CD4-positive, alpha-beta memory T cell (primary cell): Measurements from ENCODE around the gene BTLA. TPM values are rescaled to one million over a fixed set of nuclear protein-coding genes. Genes with fewer than 3 reads are reported as not detected.
A peak's percentile ranks its signal among the peaks of the same experiment; 100 is the strongest.
"Not testable (repeated sequence)": the region's sequence is repeated elsewhere in the genome, so short reads cannot be mapped to it uniquely, and the experiment has no call there.

Source experiments
- CTCF ChIA-PET: fragments of 350-600 bp; sonication (Branson Sonifier 250); formaldehyde crosslinking; loops from one replicate; lab custom pipeline; 2021; ENCODE audit warnings: inconsistent platforms; ENCODE audit not compliant: partially characterized antibody; lab: Charles Lee
- POLR2A ChIA-PET: fragments of 350-600 bp; sonication (Branson Sonifier 250); formaldehyde crosslinking; loops from one replicate; lab custom pipeline; 2021; ENCODE audit not compliant: partially characterized antibody; lab: Charles Lee
- DNase-seq, 5 donors: peaks; one replicate each; pipeline versions ENCODE4 v3.0.0 to v3.0.0-alpha.2; 2020 to 2022; ENCODE audit warnings: mixed read lengths in 1 of 5
- H3K27ac ChIP-seq: one replicate; pipeline ENCODE4 v1.7.0; 2013; ENCODE audit warnings: low read depth, low read length
- H3K27me3 ChIP-seq: 2 replicates; pipeline ENCODE4 v1.7.0; 2013; ENCODE audit warnings: mild to moderate bottlenecking, low read length, moderate library complexity; ENCODE audit not compliant: insufficient read depth
- H3K36me3 ChIP-seq: 2 replicates; pipeline ENCODE4 v1.7.0; 2013; ENCODE audit warnings: mild to moderate bottlenecking, low read length, moderate library complexity; ENCODE audit not compliant: insufficient read depth
- H3K4me1 ChIP-seq: 2 replicates; pipeline ENCODE4 v1.7.0; 2013; ENCODE audit warnings: mild to moderate bottlenecking, low read length, moderate library complexity; ENCODE audit not compliant: insufficient read depth
- H3K4me3 ChIP-seq, 2 donors: one replicate each; pipeline ENCODE4 v1.7.0; 2013; ENCODE audit warnings: low read length in 2 of 2, mild to moderate bottlenecking in 1 of 2
- H3K9me3 ChIP-seq, 2 donors: one replicate each; pipeline ENCODE4 v1.7.0; 2013; ENCODE audit warnings: low read length in 2 of 2, control low read depth in 1 of 2; ENCODE audit not compliant: control insufficient read depth in 1 of 2
- H3K27ac Mint-ChIP-seq, 7 donors: one replicate each; pipeline ENCODE4 v1.8.0; 2020 to 2021; ENCODE audit warnings: mixed read lengths in 7 of 7, mild to moderate bottlenecking in 6 of 7, inconsistent platforms in 3 of 7, moderate library complexity in 3 of 7
- H3K27me3 Mint-ChIP-seq, 2 donors: one replicate each; pipeline ENCODE4 v1.8.0; 2020 to 2021; ENCODE audit warnings: mixed read lengths in 2 of 2
- H3K36me3 Mint-ChIP-seq, 2 donors: one replicate each; pipeline ENCODE4 v1.8.0; 2020 to 2021; ENCODE audit warnings: mixed read lengths in 2 of 2, inconsistent platforms in 1 of 2, mild to moderate bottlenecking in 1 of 2
- H3K4me1 Mint-ChIP-seq, 4 donors: one replicate each; pipeline ENCODE4 v1.8.0; 2020 to 2021; ENCODE audit warnings: mixed read lengths in 4 of 4, mild to moderate bottlenecking in 1 of 4
- H3K4me3 Mint-ChIP-seq, 8 donors: one replicate each; pipeline ENCODE4 v1.8.0; 2020 to 2021; ENCODE audit warnings: mixed read lengths in 8 of 8, mild to moderate bottlenecking in 7 of 8, moderate library complexity in 6 of 8, inconsistent platforms in 3 of 8
- H3K9me3 Mint-ChIP-seq, 8 donors: one replicate each; pipeline ENCODE4 v1.8.0; 2020 to 2021; ENCODE audit warnings: mixed read lengths in 8 of 8, mild to moderate bottlenecking in 5 of 8, inconsistent platforms in 3 of 8, moderate library complexity in 1 of 8
- intact Hi-C: fragments of 100-400 bp; cut with micrococcal nuclease; formaldehyde crosslinking; loops from one replicate; pipeline ENCODE4 v1.15.1; 2023
- polyA plus RNA-seq, 2 donors: library from polyadenylated mRNA; unstranded; fragments of 300-500 nt; fragmentation: Illumina TruSeq; gene quantifications; one replicate each; pipeline ENCODE4 v1.2.3, GENCODE V29; 2021
- total RNA-seq, 2 experiments: library from RNA; stranded (reverse); gene quantifications; one replicate each; pipeline ENCODE4 v1.2.3, GENCODE V29; 2021

BTLA gene, protein sequence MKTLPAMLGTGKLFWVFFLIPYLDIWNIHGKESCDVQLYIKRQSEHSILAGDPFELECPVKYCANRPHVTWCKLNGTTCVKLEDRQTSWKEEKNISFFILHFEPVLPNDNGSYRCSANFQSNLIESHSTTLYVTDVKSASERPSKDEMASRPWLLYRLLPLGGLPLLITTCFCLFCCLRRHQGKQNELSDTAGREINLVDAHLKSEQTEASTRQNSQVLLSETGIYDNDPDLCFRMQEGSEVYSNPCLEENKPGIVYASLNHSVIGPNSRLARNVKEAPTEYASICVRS
- total RNA-seq (10 to 100 TPM; 22.9 to 24.9 TPM), polyA plus RNA-seq (10 to 100 TPM; 17.5 to 18.6 TPM)

DNA sequence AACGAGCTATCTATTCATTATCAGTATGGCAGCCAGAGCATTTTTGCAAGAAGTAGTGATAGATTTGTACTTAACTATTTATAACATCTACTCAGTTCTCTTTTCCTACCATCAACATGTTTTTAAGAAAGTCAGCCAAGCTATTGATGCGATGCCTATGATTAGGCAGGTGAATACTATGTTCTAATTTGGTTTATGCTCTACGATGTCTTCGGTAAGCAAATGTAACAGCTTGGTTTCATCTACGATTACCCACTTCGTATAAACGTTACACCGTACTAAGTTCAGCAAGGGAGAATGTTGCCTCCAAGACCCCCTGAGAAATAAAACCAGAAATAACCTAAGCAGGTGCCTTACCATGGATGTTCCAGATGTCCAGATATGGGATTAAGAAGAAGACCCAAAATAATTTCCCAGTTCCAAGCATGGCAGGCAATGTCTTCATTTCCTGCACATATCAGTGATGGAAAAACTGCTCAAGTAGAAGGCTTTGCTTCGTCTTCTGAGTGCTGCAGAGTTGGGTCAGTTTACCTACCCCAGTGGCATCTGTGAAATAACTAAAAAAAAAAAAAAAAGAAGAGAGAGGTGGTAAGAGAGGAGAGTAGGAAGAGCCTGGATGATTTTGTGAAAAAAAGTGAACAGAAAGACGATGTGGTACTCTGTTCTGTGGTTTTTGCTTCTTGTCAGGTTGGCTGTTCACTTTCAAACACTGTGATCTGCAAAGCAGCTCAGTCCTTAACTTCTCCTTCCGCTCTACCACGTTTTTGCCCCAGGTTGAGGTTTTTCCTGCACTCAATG is at the start of gene BTLA:
TSS of gene BTLA (minus strand) at position 559 of the 798 bp plus-strand sequence. CDS start at position 445, 114 bp downstream.
- Mint-ChIP-seq H3K4me1 (peaks cover 31 to 63% (median 38%) of the 10 kb centered on the region in 4 donors), H3K27ac (peak within 1 kb of the TSS; percentile 91 to 97 (median 95)), H3K4me3 (peak within 1 kb of the TSS; percentile 94 to 100 (median 97)), H3K36me3 (peaks cover 6 to 27% of the 10 kb centered on the region in 2 donors), H3K9me3 (no peaks in the 10 kb centered on the region), H3K27me3 (no peaks in the 10 kb centered on the region)
- peak; percentile 39 to 48 (median 42) for DNase-seq
- no peaks in the 10 kb centered on the region for H3K36me3 ChIP-seq
- H3K4me1 ChIP-seq = peaks cover 44% of the 10 kb centered on the region
- ChIA-PET POLR2A (interaction anchor here (0.7 to 4.0 kb wide), 20 partner anchors 8 to 639 kb away, joined by 3 to 32 read pairs (median 4); partner anchors contain the start of genes ATG3, CD200, GCSAM and SLC35A5), CTCF (interaction anchor here (1.1 to 2.8 kb wide), 8 partner anchors 10 to 388 kb away, joined by 3 to 12 read pairs (median 6); partner anchors contain the start of gene CD200)
- peak within 1 kb of the TSS; percentile 57 for H3K27ac ChIP-seq
- intact Hi-C loops = loop anchor here (1.0 to 2.0 kb wide), 4 partner anchors 20 to 62 kb away; partner anchors contain the start of gene ATG3
- no peaks in the 10 kb centered on the region for H3K27me3 ChIP-seq
- peak within 1 kb of the TSS; percentile 65 to 66 for H3K4me3 ChIP-seq
- no peaks in the 10 kb centered on the region for H3K9me3 ChIP-seq

DNA sequence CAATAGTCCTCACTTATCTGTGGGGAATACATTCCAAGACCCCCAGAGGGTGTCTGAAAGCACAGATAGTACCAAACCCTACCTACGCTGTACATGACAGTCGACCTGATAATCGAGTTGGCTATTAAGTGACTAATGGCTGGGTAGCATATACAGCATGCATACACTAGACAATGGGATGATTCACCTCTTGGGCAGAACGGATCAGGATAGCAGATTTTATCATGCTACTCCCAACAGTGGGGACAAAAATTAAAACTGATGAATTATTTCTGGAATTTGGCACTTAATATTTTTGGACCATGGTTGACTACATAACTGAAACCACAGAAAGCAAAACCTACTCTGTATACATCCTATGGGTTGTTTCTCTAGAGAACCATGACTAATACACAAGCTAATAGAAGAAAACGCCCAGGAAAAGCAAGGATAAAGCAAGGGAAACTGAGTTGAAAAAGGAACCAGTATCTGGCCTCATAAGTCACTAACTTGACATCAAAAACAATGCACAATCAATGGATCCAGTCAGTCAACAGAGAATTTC is 47.0 kb upstream of the BTLA start:
- peaks cover 22% of the 10 kb centered on the region for H3K36me3 ChIP-seq
- no peaks in the 10 kb centered on the region for H3K9me3 Mint-ChIP-seq

DNA sequence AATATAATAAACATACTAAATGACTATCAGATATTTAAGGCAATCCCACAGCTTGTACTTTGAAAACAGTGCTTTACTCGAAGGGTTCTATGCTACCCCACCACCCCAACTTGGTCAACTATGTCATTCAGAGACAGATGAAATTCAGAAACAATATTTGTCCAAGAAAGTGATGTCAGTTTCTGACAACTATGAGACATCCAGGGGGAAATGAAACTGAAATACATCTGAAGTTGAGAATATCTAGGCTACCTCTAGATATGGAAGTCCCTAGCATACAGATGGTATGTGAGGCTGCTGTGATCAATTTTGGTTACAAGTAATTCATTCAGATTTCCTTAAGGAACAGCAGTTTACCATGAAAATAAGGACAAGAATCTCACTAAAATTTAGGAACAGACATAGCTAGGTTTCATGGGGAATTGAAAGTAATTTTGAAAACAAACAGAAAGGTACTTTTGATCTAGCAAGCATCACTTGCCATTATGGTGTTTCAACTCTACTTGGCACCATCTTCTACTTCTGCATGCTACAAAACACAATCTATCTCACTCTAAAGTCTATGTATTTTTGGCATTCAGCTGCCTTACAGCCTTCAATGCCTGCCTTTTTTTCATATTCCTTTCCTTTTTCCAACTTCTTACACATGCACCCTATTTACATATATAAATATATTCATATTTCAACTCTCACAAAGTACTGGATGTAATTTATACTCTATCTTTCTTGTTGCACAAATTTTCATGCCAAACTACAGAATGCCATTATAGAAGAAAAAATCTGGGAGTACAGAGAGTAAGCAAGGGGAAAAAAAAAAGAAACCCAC is 40.8 kb upstream of the BTLA start:
- H3K36me3 ChIP-seq = peaks cover 5% of the 10 kb centered on the region
- no peak overlapping the region for H3K27ac ChIP-seq
- no peaks in the 10 kb centered on the region for H3K27me3 ChIP-seq
- H3K36me3 Mint-ChIP-seq = peaks cover 45 to 71% of the 10 kb centered on the region in 2 donors
- peaks cover 6 to 18% (median 13%) of the 10 kb centered on the region in 4 donors for H3K4me1 Mint-ChIP-seq
- H3K4me3 Mint-ChIP-seq = no peak overlapping the region
- H3K27me3 Mint-ChIP-seq = no peaks in the 10 kb centered on the region
- peak overlapping the region in 2 of 7 donors; percentile 48 to 81 for H3K27ac Mint-ChIP-seq
- DNase-seq = no peak
- H3K9me3 ChIP-seq = no peaks in the 10 kb centered on the region
- ChIA-PET CTCF (interaction anchor here (1.6 kb wide), 1 partner anchor 42 kb away, joined by 3 read pairs; no protein-coding TSS in a partner anchor), POLR2A (no interaction called here)
- intact Hi-C loops = no loop called here
- peaks cover 7% of the 10 kb centered on the region for H3K4me1 ChIP-seq
- no peaks in the 10 kb centered on the region for H3K9me3 Mint-ChIP-seq
- no peak overlapping the region for H3K4me3 ChIP-seq

More for the DNA sequence above, 47.0 kb upstream of the BTLA start:
- Mint-ChIP-seq H3K27ac (no peak overlapping the region), H3K4me3 (no peak overlapping the region), H3K27me3 (no peaks in the 10 kb centered on the region), H3K4me1 (peaks cover 12 to 16% (median 15%) of the 10 kb centered on the region in 4 donors), H3K36me3 (peaks cover 33 to 61% of the 10 kb centered on the region in 2 donors)
- Histone ChIP-seq H3K4me1 (peaks cover 7% of the 10 kb centered on the region), H3K27ac (no peak overlapping the region), H3K4me3 (no peak overlapping the region), H3K9me3 (no peaks in the 10 kb centered on the region), H3K27me3 (no peaks in the 10 kb centered on the region)
- ChIA-PET CTCF (no interaction called here), POLR2A (interaction anchor here (2.0 kb wide), 1 partner anchor 15 kb away, joined by 7 read pairs; the partner anchor contains the start of genes ATG3 and SLC35A5)
- intact Hi-C loops = no loop called here
- no peak for DNase-seq

DNA sequence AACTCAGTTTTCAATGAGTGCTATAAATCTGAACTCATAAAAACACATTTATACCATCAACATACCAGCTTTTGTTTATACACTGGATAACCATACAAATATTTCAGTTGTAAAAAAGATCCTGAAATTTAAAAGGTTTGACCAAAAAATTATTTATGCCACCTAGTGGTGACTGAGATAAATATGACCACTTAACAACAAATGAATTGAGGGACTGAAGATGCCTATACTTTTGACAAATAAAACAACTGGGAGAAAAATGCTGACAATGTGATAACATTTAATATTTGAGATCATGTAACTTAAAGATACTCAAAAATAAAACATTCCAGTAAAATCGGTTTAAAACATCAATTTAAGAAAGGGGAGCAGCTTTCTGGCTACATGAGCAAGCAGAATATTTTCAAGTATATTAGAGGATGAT is 32.1 kb upstream of the BTLA start:
- Mint-ChIP-seq H3K4me1 (peaks cover 0 to 4% (median 2%) of the 10 kb centered on the region in 4 donors), H3K4me3 (no peak overlapping the region), H3K27me3 (no peaks in the 10 kb centered on the region), H3K36me3 (peaks cover 36 to 70% of the 10 kb centered on the region in 2 donors), H3K27ac (peak overlapping the region in 2 of 7 donors; percentile 5 to 12), H3K9me3 (no peaks in the 10 kb centered on the region)
- intact Hi-C loops = loop anchor here (1.0 kb wide), 4 partner anchors 204 to 420 kb away; no protein-coding TSS in a partner anchor
- POLR2A ChIA-PET = no interaction called here
- Histone ChIP-seq H3K27me3 (no peaks in the 10 kb centered on the region), H3K4me1 (no peaks in the 10 kb centered on the region), H3K9me3 (no peaks in the 10 kb centered on the region), H3K27ac (no peak overlapping the region), H3K36me3 (peaks cover 53% of the 10 kb centered on the region), H3K4me3 (no peak overlapping the region)
- DNase-seq = peak in 4 of 5 donors; percentile 22 to 37 (median 30)
- CTCF ChIA-PET = interaction anchor here (0.6 to 1.5 kb wide), 9 partner anchors 12 to 420 kb away, joined by 3 to 12 read pairs (median 4); partner anchors contain the start of genes ATG3, CD200, SLC35A5 and SLC9C1

DNA sequence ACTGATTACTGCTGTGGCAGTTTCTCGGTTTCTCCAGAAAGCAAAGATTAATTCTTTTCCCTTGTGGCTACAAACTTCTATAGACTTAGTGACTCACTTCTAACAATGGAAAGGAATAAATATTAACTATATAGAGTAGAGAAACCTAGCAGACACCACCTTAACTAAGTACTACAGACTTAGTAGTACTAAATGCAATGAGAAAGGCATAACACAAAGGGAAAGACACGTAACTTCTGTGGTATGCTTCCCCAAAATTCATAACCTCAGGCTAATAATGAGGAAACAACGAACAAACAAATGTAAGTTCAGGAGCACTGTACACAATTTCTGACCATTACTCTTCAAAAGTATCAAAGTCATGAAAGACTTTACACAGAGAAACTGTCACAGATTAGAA is 31.3 kb upstream of the BTLA start:
- H3K4me3 Mint-ChIP-seq = no peak overlapping the region
- peaks cover 30 to 67% of the 10 kb centered on the region in 2 donors for H3K36me3 Mint-ChIP-seq
- DNase-seq = no peak
- intact Hi-C loops = no loop called here
- no peak overlapping the region for H3K27ac Mint-ChIP-seq
- CTCF ChIA-PET = interaction anchor here (0.6 to 1.5 kb wide), 9 partner anchors 11 to 419 kb away, joined by 3 to 12 read pairs (median 4); partner anchors contain the start of genes ATG3, CD200, SLC35A5 and SLC9C1
- H3K36me3 ChIP-seq = peaks cover 53% of the 10 kb centered on the region
- H3K27ac ChIP-seq = no peak overlapping the region
- H3K4me1 Mint-ChIP-seq = peaks cover 0 to 4% (median 2%) of the 10 kb centered on the region in 4 donors
- H3K27me3 ChIP-seq = no peaks in the 10 kb centered on the region
- H3K4me1 ChIP-seq = no peaks in the 10 kb centered on the region
- no peaks in the 10 kb centered on the region for H3K9me3 ChIP-seq
- POLR2A ChIA-PET = no interaction called here
- H3K27me3 Mint-ChIP-seq = no peaks in the 10 kb centered on the region
- H3K4me3 ChIP-seq = no peak overlapping the region
- no peaks in the 10 kb centered on the region for H3K9me3 Mint-ChIP-seq

DNA sequence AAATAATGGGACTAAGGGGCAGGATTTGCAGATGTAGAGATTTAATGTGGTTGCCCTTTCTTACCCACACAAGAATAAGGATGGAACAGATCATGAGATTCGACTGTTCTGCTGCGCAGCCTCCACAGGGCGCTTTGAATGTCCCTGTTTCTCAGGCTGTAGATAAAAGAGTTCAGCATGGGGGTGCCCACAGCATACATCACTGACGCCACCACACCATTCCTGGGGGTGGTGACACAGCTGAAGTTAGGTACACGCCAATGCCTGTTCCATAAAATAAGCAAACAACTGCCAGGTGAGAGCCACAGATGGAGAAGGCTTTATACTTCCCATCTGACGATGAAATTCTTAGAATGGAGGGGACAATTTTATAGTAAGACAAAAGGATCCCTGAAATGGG is 24.9 kb upstream of the BTLA start:
- intact Hi-C loops, H3K4me3 Mint-ChIP-seq, H3K27me3 ChIP-seq, H3K4me3 ChIP-seq, POLR2A ChIA-PET, H3K27ac ChIP-seq, H3K9me3 ChIP-seq, H3K4me1 Mint-ChIP-seq, H3K27me3 Mint-ChIP-seq, DNase-seq, H3K4me1 ChIP-seq, H3K9me3 Mint-ChIP-seq: not testable (repeated sequence)
- peaks cover 20 to 26% of the 10 kb centered on the region in 2 donors for H3K36me3 Mint-ChIP-seq
- H3K36me3 ChIP-seq = peaks cover 13% of the 10 kb centered on the region
- peak overlapping the region in 2 of 7 donors; percentile 54 to 64 for H3K27ac Mint-ChIP-seq
- CTCF ChIA-PET = interaction anchor here (1.0 kb wide), 1 partner anchor 14 kb away, joined by 3 read pairs; no protein-coding TSS in a partner anchor
